Measurements from ENCODE around the gene UBAP2L.
A peak's percentile ranks its signal among the peaks of the same experiment; 100 is the strongest.
"Not testable (repeated sequence)": the region's sequence is repeated elsewhere in the genome, so short reads cannot be mapped to it uniquely, and the experiment has no call there.

Gene UBAP2L

DNA sequence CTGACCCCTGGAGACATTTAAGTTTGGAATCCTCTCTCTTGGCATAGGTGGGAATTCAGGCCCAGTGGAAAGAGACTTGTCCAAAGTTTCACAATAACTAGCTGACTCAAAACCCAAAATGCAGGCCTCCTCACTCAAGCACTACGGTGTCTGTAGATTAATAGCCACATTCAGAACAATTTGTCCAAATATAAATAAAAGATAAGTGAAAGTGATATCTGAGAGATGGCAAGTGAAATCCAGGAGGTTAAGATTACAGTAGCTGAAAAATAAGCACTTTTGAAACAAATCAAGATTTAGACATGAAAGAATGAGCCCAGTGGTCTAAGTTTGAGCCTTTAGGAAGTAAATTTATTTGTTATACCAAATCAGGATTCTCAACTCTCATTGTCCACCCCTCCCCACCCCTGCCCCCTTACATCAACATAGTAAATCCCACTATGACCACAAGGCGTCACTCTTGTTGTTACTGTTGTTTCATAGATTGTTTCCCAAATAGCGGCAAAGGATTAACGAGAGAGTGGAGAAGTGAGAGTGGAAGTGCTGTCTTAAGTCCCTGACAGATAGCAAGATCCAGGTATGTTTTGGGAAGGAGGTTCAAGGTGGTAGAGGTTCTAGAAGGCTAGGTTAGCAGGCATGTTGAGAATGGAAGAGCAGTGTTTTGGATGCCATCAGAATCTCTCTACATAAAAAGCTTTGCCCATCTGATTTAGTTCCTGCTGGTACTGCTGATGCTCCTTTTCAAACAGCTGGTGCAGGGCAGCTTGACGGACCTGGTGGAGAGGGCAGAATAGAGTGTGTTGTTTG lies 21.8 kb upstream of the UBAP2L start:
- no peak for DNase-seq

DNA sequence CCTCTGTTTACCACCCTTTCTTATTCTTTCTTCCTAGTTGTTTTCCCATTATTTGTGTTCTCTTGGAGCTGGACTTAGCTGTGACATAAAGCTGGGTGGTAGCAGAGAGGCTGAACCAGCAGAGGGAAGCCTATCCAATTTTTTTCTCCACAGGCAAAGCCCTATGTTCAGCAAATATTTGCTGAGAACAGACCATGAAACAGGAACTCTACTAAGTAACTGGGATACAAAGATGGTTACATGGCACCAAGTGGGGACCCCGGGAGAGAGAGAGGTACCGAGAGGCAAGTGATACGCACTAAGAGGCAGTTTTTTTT lies 21.2 kb upstream of the UBAP2L start:
- no peak for DNase-seq

GRCh38 chr1:154205778-154206177 lies 15.0 kb upstream of the UBAP2L start:
- peak; percentile 56 for DNase-seq

DNA sequence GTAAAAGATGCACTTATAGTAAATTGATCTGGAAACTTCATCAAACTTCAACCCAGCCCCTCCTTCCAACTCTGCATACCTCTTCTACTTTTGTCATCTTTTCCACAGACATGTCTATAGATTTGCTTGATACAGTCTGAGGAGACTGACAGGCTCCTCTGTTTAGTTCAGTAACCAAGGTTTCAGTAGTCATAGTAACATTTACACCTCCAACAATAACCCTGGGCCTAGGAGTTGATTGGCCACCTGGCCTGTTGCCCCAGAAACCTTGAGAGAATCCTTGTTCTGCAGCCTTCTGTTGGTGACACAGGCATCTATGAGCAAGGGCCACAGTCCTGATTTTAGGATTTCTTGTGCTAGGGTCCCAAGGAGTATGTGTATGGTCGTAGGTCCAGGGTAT lies 14.6 kb upstream of the UBAP2L start, which contains the start of gene CFAP141:
Gene CFAP141, minus strand, starts transcription at position 138 of the 400 bp plus-strand sequence. Its CDS starts 26 bp downstream, at position 112.
- peak; percentile 55 for DNase-seq

DNA sequence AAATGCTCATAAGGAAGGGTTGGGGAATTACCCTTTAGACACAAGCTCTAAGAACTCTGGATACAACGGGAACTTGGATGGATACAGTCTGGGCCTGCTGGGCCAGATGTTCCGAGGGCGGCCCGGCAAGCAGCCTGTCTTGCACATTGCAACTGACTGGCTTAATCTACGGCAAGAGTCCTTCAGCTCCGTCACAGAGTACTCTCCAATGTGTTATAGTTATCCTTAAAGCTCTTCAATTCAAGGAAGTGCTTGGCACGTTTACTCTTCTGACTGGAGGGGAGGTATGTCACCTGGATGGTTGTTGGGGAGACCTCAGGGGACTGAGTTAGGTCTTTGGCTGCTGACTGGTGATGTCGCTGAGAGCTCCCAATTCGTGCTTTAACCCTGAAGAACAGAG lies 13.5 kb upstream of the UBAP2L start:
- peak; percentile 47 for DNase-seq

GRCh38 chr1:154208677-154209388 lies 11.9 kb upstream of the UBAP2L start:
- DNase-seq = peak; percentile 28

GRCh38 chr1:154212083-154212482 lies 8.7 kb upstream of the UBAP2L start:
- DNase-seq = peak; percentile 26

DNA sequence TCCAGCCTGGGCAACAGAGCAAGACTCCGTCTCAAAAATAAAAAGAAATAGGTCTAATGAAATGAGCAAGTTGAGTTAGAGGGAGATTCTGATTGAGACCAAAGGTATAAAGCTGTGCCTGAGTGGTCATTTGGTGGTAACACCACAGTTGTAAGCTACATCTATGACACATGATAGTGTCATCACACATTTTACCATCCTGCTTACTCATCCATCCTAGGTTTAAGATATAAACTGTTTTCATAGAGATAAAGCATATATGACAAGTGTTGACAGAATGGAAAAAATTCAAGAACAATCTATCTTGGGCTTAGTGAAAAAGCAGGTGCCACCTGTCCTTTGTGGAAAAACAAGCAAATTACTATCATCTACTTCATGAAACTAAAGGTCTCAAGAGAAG lies 7.5 kb upstream of the UBAP2L start:
- no peak for DNase-seq

DNA sequence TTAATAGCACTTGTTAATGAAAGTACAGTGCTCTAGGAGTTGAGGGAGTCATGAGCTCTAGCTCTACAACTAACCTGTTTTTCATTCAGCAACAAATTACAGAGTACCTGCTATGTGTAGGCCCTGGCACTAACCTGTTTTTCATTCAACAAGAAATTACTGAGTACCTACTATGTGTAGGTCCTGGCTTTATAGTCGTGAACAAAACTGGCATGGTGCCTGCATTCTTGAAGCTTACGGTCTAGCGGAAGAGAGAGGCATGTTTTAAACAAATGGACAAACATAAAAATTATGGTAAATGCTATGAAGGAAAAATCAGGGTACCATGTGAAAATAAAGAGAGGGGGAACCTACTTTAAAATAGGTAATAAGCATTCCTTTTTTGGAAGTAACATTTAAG lies 2.2 kb upstream of the UBAP2L start:
- DNase-seq = peak; percentile 13

GRCh38 chr1:154219541-154219940 lies 1.2 kb upstream of the UBAP2L start:
- DNase-seq = peak; percentile 55

GRCh38 chr1:154220970-154221277 lies 169 bp downstream of the UBAP2L start:
- DNase-seq = no peak

DNA sequence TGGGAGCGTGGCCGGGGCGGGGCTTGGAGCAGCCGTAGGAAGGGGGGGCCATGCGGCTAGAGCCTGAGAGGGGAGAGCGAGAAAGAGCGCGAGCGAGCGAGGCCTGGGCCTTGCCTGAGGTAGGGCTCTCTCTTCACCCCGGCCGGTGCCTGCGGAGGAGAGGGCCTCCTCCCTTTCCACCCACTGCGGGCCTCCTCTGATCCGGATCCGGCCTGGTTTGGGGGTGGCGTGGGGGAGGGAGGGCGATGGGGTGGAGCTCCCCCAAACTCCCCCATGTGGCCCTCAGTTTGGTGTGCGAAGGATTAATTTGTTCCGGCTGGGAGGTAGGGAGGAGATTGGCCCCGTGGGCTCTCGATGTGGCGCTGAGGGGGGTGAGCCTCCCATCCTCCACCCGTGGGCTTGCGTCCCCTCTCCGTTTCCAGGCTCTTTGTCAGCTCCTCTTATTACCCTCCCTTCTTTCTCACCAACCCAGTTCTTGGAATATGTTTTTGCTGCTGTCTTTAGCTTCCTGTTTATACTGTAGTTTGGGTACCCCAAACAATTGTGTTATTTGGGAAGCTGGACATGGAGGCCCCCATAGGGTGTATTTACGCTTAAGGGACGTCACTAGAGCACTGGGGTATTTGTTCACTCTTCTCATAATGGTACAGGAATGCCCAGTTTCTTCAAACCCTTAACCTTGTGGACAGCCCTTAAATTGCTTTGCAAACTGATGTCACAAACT lies 685 bp downstream of the UBAP2L start:
- peak; percentile 87 for DNase-seq

- DNase-seq = no peak
These were observed 1.8 kb downstream of the UBAP2L start for GRCh38 chr1:154222518-154222917.

DNA sequence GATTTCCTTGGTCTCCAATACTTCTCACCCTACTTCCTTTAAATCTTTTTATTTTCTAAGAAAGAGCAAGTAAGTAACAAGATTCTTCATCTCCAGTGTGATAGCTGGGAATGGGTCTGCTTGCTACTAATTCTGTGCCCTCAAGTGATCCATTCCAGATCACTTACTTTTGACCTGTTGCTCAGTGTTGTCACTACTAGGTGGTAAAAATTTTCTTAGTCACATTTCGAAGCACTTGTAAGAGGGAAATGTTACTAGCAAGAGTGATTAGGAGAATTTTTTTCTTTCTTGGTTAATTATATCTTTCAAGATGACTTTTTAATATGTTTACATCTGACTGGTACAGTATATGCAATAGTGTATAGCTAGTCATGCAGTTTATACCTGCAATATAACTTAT lies 2.2 kb downstream of the UBAP2L start:
- DNase-seq = no peak

- DNase-seq = no peak
These were observed 2.9 kb downstream of the UBAP2L start for GRCh38 chr1:154223621-154224020.

GRCh38 chr1:154225370-154225769 lies 4.6 kb downstream of the UBAP2L start:
- DNase-seq = no peak

DNA sequence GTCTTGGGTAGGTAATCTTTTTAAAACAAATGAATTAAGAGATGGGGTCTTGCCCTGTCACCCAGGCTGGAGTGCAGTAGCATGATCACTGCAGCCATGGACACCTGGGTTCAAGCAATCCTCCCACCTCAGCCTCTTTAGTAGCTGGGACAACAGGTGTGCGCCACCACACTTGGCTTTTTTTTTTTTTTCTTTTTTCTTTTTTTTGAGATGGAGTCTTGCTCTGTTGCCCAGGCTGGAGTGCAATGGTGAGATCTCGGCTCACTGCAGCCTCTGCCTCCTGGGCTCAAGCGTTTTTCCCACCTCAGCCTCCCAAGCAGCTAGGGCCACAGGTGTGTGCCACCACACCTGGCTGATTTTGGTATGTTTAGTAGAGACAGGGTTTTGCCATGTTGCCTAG lies 10.4 kb downstream of the UBAP2L start:
- not testable (repeated sequence) for DNase-seq

GRCh38 chr1:154233127-154233526 lies 12.4 kb downstream of the UBAP2L start:
- not testable (repeated sequence) for DNase-seq

GRCh38 chr1:154236855-154237254 lies 16.1 kb downstream of the UBAP2L start:
- DNase-seq = no peak

GRCh38 chr1:154237435-154237834 lies 16.7 kb downstream of the UBAP2L start:
- no peak for DNase-seq

DNA sequence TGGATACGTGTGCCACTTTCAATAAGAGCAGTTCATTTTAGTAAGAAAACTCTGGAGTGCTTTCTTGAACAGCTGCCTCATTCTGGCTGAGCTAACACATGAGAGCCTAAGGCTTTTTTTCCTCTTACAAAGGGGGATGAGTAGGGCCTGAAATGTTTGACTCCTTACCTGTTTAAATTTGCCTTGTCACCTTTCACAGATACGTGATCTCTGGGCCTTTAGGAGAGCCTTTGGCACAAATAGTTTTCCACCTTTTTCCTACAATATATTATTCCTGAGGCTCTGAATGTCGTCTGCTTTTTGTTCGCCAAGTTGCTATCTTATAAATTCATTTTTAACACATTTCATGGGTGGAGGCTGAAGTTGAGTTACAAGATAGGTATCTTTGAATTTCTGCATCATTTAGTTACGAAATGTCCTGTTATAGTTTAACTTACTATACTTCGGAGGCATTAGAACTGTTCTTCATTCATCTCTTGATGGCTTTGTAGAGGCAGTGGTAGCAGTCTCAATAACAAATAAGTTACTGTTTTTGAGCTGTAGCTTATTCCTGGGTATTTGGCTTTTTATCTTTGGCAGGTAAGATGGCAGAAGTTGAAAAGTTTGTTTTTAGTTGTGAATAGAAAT lies 17.2 kb downstream of the UBAP2L start:
- DNase-seq = no peak

- DNase-seq = no peak
These were observed 18.7 kb downstream of the UBAP2L start for GRCh38 chr1:154239491-154239890.

- no peak for DNase-seq
These were observed 19.6 kb downstream of the UBAP2L start for GRCh38 chr1:154240294-154240833.

Data from activated CD8-positive, alpha-beta memory T cell treated with anti-CD3 and anti-CD28 coated beads for 24 hours (primary cell).